GM12892 (cell line): ENCODE data around the gene ZNF428.
A peak's percentile ranks its signal among the peaks of the same experiment; 100 is the strongest.
"Not testable (repeated sequence)": the region's sequence is repeated elsewhere in the genome, so short reads cannot be mapped to it uniquely, and the experiment has no call there.

Experiments used
- DNase-seq: peaks from one replicate; pipeline ENCODE4 v3.0.0; 2011; ENCODE audit not compliant: insufficient read length
- FAIRE-seq: peaks from 2 replicates; lab custom pipeline; 2011; peaks lifted over from hg19 to GRCh38; lab: Jason Lieb, UNC
- POLR2A ChIP-seq: IDR thresholded peaks from 2 replicates; pipeline ENCODE4 v1.6.1; 2011; ENCODE audit warnings: low read depth, low read length, control low read depth
- POLR2AphosphoS5 ChIP-seq: IDR thresholded peaks from 2 replicates; pipeline ENCODE4 v1.6.1; 2011; ENCODE audit warnings: low read depth, low read length, control low read depth
- TAF1 ChIP-seq: IDR thresholded peaks from 2 replicates; pipeline ENCODE4 v1.6.1; 2011; ENCODE audit warnings: low read depth, mild to moderate bottlenecking, control low read depth, low read length, borderline replicate concordance

Gene ZNF428

DNA sequence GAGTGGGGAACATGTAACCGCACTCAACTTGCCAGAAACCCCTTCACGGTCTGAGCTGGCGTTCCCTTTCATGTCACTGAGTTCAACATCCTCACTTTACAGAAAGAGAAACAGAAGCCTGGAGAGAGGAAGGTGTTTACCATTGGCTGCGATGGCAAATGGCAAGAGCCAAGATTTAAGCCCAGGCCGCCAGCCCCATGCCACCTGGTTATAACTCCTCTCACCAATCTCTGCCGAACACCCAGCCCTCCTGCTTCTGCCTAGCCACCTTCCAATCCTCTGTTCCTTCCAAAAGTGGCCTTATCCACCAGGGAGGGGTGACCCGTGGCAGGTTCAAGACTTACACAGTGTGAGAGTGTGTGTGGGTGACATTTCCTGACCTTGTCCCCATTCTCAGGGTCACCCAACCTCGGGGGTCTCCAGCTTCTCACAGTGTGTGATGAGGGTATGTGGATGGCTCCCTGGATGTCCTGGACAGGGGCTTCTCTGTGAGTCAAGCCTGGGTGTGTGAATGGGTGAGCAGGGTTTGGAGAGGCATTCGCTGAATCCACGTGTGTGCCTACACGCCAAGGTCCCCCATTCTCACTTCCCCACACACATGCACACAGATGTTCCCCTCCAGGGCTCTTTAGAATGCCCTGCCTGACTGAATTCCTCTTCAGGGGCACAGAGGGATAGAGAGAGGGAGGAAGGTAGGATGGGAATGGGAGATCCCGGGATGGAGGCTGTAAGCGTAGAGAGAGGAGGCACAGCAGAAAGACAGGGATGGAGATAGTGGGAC, 19.0 kb upstream of the ZNF428 start:
- TF ChIP-seq POLR2A (no peak), POLR2AphosphoS5 (no peak), TAF1 (no peak)
- FAIRE-seq, result no peak
- DNase-seq, result no peak

DNA sequence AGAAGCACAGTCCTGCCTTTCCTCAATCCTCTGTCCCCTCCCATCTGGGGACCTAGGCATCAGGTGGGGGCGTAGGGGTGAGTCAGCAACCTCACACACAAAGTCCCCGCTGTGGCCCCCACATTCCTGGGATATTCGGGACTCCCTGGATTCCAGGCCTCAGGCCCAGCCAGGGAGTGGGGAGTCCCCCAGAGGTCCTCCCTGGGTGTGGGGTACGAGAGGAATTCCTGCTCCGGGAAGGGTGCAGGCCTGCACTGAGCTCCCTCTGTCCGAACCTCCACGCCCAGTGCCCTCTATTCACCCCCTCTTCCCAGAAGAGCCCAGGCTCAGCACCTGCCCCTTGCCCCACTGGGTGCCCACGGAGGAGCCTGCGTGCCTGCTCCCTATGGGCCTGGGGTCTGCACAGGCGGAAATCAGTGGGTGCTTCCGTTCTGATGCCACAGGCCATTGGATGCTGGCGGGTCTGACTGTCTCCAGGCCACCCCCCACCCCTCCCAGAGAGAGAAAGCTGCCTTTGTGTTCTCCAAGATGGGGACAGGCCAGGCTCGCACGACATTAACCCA, 16.8 kb upstream of the ZNF428 start:
- TF ChIP-seq POLR2AphosphoS5, result no peak
- TF ChIP-seq TAF1, result no peak
- TF ChIP-seq POLR2A, result no peak
- FAIRE-seq, result no peak

DNA sequence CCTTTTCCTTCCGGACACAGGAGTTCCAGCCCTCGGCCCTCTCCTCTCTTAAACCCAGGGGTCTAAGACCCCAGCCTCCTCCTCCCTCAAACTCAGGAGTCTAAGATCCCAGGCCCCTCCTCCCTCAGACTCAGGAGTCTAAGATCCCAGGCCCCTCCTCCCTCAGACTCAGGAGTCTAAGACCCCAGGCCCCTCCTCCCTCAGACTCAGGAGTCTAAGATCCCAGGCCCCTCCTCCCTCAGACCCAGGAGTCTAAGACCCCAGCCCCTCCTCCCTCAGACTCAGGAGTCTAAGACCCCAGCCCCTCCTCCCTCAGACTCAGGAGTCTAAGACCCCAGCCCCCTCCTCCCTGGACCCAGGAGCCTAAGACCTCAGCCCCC, 16.1 kb upstream of the ZNF428 start:
- FAIRE-seq, DNase-seq: not testable (repeated sequence)

More for the DNA sequence above, 16.8 kb upstream of the ZNF428 start:
- no peak for DNase-seq

DNA sequence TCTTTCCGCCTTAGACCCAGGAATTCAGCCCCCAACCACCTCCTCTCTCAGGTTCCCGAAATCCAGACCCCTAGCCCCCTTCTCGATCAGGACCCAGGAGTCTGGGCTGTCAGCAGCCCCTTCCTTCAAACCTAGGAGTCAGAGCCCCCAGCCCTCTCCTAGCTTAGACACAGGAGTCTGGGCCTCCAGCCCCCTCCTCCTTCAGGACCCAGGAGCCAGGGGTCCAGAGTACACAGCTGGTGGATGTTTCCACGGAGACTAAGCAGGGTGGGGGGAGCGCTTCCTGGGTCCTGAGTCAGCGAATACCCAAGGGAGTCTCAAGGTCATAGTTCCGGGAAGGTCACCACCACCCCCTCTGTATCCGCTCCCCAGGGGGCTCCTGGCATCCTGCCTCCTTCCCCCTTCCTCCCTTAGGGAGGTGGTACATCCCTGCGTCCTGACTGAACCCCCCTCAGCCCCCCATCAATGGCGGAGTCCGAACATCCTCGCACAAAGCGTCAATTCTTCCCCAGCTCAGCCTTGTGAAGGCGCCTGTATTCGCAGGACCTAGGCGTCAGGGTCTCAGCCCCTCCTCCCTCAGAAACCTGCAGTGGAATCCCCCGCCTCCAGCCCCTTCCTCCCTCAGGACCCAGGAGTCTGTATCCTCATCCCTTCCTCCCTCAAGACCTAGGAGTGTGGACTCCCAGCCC, 15.6 kb upstream of the ZNF428 start:
- no peak for FAIRE-seq

DNA sequence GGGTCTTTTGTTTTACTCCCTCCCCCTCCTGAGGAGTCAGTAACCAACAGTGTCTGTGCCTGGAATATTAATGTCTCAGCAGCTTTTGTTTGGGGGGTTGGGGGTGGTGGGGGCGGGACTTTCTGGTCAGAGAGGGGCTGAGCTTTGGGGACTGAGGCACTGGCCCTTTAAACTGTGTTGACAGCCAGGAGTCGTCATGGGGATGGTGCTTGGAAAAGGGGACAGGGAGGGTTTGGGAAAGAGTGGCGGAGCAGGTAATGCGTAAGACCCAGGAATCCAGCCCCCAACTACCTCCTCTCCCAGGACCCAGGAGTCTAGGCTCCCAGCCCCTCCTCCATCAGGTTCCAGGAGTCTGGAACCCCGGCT, 15.1 kb upstream of the ZNF428 start:
- FAIRE-seq (no peak), DNase-seq (no peak)
- TF ChIP-seq POLR2AphosphoS5, result no peak
- TF ChIP-seq POLR2A, result no peak
- no peak for TF ChIP-seq TAF1

More for the DNA sequence above, 15.6 kb upstream of the ZNF428 start:
- DNase-seq, result no peak
- TF ChIP-seq POLR2AphosphoS5 (no peak), TAF1 (no peak), POLR2A (no peak)

DNA sequence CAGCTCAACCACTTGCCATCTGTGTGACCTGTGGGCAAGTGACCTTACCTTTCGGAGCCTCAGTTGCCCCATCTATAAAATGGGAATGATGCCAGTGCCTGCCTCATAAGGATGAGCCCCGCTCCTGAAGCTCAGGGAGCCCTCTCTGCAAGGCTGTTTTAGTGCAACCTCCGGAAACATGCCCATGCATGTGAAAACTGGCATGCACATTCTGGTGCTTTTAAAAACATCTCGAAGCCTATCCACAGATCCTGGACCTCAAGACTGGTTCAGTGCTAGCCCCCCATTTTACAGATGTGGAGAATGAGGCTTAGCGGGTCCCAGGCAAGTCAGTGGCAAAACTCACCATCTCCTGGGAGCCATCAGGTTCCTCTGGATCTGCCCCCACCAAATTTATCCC, 14.6 kb upstream of the ZNF428 start:
- DNase-seq (no peak), FAIRE-seq (no peak)
- no peak for TF ChIP-seq POLR2AphosphoS5
- no peak for TF ChIP-seq POLR2A
- TF ChIP-seq TAF1, result no peak

DNA sequence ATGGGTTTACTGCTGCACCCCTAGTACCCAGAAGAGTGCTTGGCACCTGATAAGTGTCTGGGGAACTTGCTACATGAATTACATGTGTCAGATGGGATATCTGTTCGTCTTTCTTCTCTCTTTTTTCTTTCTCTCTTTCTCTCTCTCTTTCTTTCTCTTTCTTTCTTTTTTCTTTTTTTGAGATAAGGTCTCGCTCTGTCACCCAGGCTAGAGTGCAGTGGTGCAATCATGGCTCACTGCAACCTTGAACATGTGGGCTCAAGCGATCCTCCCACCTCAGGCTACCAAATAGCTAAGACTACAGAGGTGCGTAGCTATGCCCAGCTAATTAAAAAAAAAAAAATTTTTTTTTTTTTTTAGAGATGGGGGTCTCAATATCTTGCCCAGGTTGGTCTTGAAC, 14.1 kb upstream of the ZNF428 start:
- TF ChIP-seq TAF1 (no peak), POLR2AphosphoS5 (no peak), POLR2A (no peak)
- FAIRE-seq (no peak), DNase-seq (no peak)

DNA sequence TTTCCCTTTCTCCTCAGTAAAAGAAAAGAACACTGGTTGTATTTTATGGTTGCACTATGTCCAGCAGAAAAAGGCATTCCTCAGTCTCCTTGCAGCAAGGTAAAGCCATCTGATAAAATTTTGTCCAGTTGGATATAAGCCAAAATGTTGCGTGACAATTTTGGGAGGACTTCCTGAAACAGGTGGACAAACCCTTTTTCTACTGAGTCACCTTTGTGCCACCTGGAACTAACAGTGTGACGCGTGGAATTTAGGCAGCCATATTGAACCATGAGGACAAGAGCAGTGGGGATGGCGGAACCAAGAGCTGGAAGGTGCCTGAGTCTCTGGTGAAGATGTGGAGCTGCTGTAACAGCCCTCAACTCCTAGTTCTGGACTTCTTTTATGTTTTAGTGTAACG, 12.1 kb upstream of the ZNF428 start:
- FAIRE-seq, result no peak
- no peak for TF ChIP-seq TAF1
- TF ChIP-seq POLR2A, result no peak
- no peak for TF ChIP-seq POLR2AphosphoS5
- no peak for DNase-seq

DNA sequence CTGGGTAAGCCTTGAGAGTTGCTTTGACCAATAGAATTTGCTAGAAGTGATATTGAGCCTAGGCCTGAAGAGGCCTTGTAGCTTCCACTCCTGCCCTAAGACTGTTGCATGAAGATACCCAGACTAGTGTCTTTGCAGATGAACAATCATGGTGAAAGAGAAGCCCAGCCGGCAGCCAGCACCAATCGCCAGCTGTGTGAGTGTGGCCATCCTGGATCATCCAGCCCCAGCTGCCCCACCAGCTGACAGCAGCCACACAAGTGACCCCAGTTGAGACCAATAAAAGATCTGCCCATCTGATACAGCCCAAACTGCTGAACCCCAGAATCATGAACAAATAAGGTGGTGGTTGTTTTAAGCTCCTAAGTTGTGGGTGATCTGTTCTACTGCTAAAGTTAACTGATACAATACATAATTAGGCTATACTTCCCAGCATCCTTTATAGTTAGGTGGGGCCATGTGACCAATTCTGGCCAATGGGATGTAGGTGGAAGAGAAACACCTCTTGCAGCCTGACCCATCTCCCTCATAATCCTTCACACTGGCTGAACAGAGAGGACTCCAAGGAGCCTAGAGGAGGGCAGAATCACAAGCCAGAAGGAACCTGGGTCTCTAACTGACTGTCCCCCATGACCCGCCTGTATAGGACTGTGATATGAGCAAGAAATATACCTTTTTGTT, 9.4 kb upstream of the ZNF428 start:
- TF ChIP-seq POLR2A, result no peak
- no peak for TF ChIP-seq TAF1
- TF ChIP-seq POLR2AphosphoS5, result no peak
- DNase-seq, result no peak
- FAIRE-seq, result no peak

DNA sequence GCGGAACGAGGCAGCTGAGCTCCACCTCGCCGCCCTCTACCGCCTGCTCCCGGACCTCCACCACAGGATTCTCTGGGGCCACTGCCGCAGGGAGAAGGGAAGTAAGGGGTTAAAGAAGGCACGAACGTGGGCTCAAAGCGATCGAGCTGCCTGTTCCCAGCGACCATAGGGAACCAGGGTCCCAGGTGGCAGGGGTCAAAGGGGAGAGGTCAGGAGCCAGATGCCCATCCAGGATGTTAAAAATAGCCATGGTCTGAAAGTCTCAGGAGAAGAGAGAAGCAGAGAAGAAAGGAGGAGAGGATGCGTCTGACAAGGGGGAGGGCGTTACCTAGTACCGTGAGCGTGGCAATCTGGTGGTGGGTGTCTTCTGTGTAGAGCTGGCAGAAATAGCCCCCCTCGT, 7.4 kb upstream of the ZNF428 start:
- TF ChIP-seq TAF1 (no peak), POLR2A (no peak), POLR2AphosphoS5 (no peak)
- FAIRE-seq, result no peak

DNA sequence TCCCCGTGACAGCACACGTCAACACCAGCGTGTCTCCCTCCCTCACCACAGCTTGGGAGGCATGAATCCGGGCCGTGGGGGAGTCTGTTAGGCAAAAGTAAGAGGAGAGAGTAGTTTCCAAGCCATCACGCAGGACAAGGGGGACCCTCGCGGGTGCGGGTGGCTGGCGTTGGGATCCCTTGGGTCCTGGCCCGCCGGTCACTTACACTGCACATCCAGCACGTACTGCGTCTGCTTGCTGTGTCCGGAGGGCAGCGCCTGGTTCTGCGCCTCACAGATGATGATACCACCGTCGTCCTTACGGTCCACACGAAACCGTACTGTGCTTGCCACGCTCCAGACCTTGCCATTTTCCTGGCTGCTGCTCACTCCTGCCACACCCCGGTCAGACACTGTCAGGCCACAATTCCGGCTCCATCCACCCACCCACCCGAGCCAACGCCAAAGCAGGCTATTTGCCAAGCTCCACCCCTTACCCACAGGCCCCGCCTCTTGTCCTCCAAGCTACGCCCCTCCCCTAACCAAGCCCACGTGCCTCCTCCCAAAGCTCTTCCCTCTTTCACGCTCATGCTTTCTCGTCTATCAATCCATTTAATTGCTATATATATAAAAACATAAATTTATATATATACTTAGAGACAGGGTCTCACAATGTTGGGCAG, 6.6 kb upstream of the ZNF428 start:
- no peak for TF ChIP-seq POLR2A
- no peak for TF ChIP-seq TAF1
- TF ChIP-seq POLR2AphosphoS5, result no peak
- FAIRE-seq (no peak), DNase-seq (no peak)

More for the DNA sequence above, 7.4 kb upstream of the ZNF428 start:
- no peak for DNase-seq

DNA sequence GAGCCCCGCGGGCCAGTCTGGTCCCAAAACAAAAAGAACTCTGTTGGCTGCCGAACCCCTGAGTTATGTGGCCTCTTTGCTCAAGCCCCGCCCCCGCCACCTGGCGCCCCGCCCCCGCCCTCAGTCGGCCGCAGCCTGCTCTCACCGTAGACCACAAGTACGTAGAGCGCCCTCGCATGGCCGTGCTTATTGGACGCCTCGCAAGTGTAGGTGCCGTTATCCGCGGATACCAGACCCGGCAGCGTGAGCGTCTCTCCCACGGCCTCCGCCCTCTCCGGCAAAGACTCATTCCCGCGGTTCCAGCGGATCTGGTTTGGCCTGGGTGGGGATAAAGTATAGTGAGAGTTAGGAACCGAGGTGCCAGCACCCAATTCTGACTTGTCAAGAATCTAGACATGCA, 5.5 kb upstream of the ZNF428 start:
- TF ChIP-seq POLR2AphosphoS5 (no peak), POLR2A (no peak), TAF1 (no peak)
- DNase-seq, result peak; percentile 63
- FAIRE-seq, result no peak
